ENCODE results near the gene MECP2. TPM values are rescaled to one million over a fixed set of nuclear protein-coding genes. Genes with fewer than 3 reads are reported as not detected.

MECP2 gene
- total and polyA plus RNA-seq, 2 donors (not counting 1 experiment from before 2014, with no cell fraction given) = 20.0 to 122 TPM

GRCh38 chrX:154014429-154015380 lies 82.8 kb downstream of the MECP2 start:
- H3K9me3 Mint-ChIP-seq (ENCODE audit: insufficient read depth) = no peaks in the 10 kb centered on the region

More at GRCh38 chrX:154014429-154015380, 82.8 kb downstream of the MECP2 start:
- Mint-ChIP-seq H3K4me1 (peaks cover 17% of the 10 kb centered on the region), H3K4me3 (no peak overlapping the region), H3K27me3 (no peaks in the 10 kb centered on the region), H3K27ac (no peak overlapping the region)
- H3K4me2 ChIP-seq (replicated peaks; ENCODE audit: low read depth, low read length, poor library complexity, severe bottlenecking) = no peak overlapping the region
- 85% methylated on average over 12 of the region's 24 CpGs for WGBS (ENCODE audit: insufficient coverage)
- H3K4me1 ChIP-seq (ENCODE audit: control insufficient read depth in 2 of 2, insufficient read depth in 2 of 2, low read length in 2 of 2) = peaks cover 0 to 24% of the 10 kb centered on the region in 2 donors
- TF ChIP-seq, protein P1, sequence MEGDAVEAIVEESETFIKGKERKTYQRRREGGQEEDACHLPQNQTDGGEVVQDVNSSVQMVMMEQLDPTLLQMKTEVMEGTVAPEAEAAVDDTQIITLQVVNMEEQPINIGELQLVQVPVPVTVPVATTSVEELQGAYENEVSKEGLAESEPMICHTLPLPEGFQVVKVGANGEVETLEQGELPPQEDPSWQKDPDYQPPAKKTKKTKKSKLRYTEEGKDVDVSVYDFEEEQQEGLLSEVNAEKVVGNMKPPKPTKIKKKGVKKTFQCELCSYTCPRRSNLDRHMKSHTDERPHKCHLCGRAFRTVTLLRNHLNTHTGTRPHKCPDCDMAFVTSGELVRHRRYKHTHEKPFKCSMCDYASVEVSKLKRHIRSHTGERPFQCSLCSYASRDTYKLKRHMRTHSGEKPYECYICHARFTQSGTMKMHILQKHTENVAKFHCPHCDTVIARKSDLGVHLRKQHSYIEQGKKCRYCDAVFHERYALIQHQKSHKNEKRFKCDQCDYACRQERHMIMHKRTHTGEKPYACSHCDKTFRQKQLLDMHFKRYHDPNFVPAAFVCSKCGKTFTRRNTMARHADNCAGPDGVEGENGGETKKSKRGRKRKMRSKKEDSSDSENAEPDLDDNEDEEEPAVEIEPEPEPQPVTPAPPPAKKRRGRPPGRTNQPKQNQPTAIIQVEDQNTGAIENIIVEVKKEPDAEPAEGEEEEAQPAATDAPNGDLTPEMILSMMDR (IDR thresholded peaks at IDR 0.05) = no peak
- TF ChIP-seq EZH2 (IDR thresholded peaks at IDR 0.05; ENCODE audit: borderline replicate concordance, insufficient read depth, low read depth, low read length, poor library complexity, severe bottlenecking) = no peak
- no peak overlapping the region for H3K4me3 ChIP-seq (ENCODE audit: control extremely low read depth in 1 of 5, extremely low read depth in 1 of 5, insufficient read depth in 1 of 5, low read depth in 2 of 5, low read length in 4 of 5)
- H3K79me2 ChIP-seq (ENCODE audit: control insufficient read depth, insufficient read depth, low read length) = peaks cover 26% of the 10 kb centered on the region
- CTCF ChIA-PET = interaction anchor here (0.7 to 2.9 kb wide), 11 partner anchors 8 to 518 kb away, joined by 3 to 21 read pairs (median 5); no protein-coding TSS in a partner anchor
- H3K36me3 ChIP-seq (replicated peaks in 1 of 2; ENCODE audit: control extremely low read depth in 1 of 2, control insufficient read depth in 1 of 2, extremely low read depth in 1 of 2, insufficient read depth in 2 of 2, low read length in 1 of 2) = peaks cover 0 to 53% of the 10 kb centered on the region in 2 experiments
- no peak overlapping the region for H2AFZ ChIP-seq (ENCODE audit: insufficient read depth, low read depth, low read length, poor library complexity, severe bottlenecking)
- POLR2A ChIA-PET = interaction anchor here (0.7 to 1.4 kb wide), 3 partner anchors 22 to 527 kb away, joined by 4 to 8 read pairs (median 4); partner anchors contain the start of gene ARHGAP4
- no peak overlapping the region for H3K9ac ChIP-seq (ENCODE audit: low read length)
- no peak for ATAC-seq (ENCODE audit: low read depth)
- no peaks in the 10 kb centered on the region for H3K27me3 ChIP-seq (replicated peaks in 1 of 4; ENCODE audit: control extremely low read depth in 1 of 4, control insufficient read depth in 3 of 4, insufficient read depth in 4 of 4, low read length in 3 of 4)
- H4K20me1 ChIP-seq (ENCODE audit: control insufficient read depth, insufficient read depth, low read length, poor library complexity, severe bottlenecking) = no peaks in the 10 kb centered on the region
- intact Hi-C loops (cut with micrococcal nuclease) = no loop called here
- H3K9me3 ChIP-seq (ENCODE audit: control extremely low read depth in 1 of 3, control insufficient read depth in 2 of 3, insufficient read depth in 1 of 3, low read length in 2 of 3) = no peaks in the 10 kb centered on the region
- no peak overlapping the region for H3K27ac ChIP-seq (ENCODE audit: low read length in 2 of 2)
- DNase-seq = no peak

All from B cell (primary cell).